ENCODE data around the gene TAF4B. TPM values are rescaled to one million over a fixed set of nuclear protein-coding genes. Genes with fewer than 3 reads are reported as not detected.

The TAF4B gene
- polyA plus RNA-seq, 3 donors = 0.64 to 1.2 (median 0.92) TPM

GRCh38 chr18:26210147-26210546 is 16.1 kb upstream of the TAF4B start:
- H3K4me3 Mint-ChIP-seq = no peak overlapping the region
- Histone ChIP-seq H3K27me3 (ENCODE audit: control insufficient read depth in 2 of 2, insufficient read depth in 2 of 2, low read length in 2 of 2) (no peaks in the 10 kb centered on the region), H3K79me2 (ENCODE audit: insufficient read depth, low read length) (no peaks in the 10 kb centered on the region), H3K4me3 (replicated peaks in 1 of 3; ENCODE audit: low read depth in 2 of 3, low read length in 3 of 3) (no peak overlapping the region), H3K9me3 (replicated peaks in 1 of 2; ENCODE audit: control insufficient read depth in 1 of 2, insufficient read depth in 1 of 2, low read length in 2 of 2) (no peaks in the 10 kb centered on the region), H3K4me2 (replicated peaks; ENCODE audit: extremely low read depth, low read length, poor library complexity, severe bottlenecking) (no peak overlapping the region), H3K4me1 (ENCODE audit: control insufficient read depth in 1 of 2, insufficient read depth in 2 of 2, low read length in 2 of 2) (peaks cover 0 to 2% of the 10 kb centered on the region in 2 donors), H4K20me1 (ENCODE audit: insufficient read depth, low read length) (no peaks in the 10 kb centered on the region), H3K36me3 (replicated peaks in 1 of 2; ENCODE audit: control insufficient read depth in 1 of 2, insufficient read depth in 2 of 2, low read length in 2 of 2) (no peaks in the 10 kb centered on the region), H3K27ac (ENCODE audit: low read depth in 1 of 2, low read length in 2 of 2) (no peak overlapping the region), H3K9ac (ENCODE audit: insufficient read depth, low read length, poor library complexity, severe bottlenecking) (no peak overlapping the region), H2AFZ (ENCODE audit: insufficient read depth, low read depth, low read length, poor library complexity, severe bottlenecking) (no peak overlapping the region)
- peaks cover 0 to 3% (median 0%) of the 10 kb centered on the region in 3 donors for H3K27me3 Mint-ChIP-seq (ENCODE audit: low read depth in 3 of 3)
- peaks cover 7% of the 10 kb centered on the region for H3K4me1 Mint-ChIP-seq
- TF ChIP-seq CTCF (IDR thresholded peaks at IDR 0.05) = no peak
- peaks cover 0 to 3% (median 0%) of the 10 kb centered on the region in 7 donors for H3K9me3 Mint-ChIP-seq
- intact Hi-C loops (cut with micrococcal nuclease) = no loop called here
- no peak for DNase-seq
- 100% methylated on average over 1 of the region's 4 CpGs for WGBS (ENCODE audit: insufficient coverage)
- no peaks in the 10 kb centered on the region for H3K36me3 Mint-ChIP-seq
- no peak overlapping the region for H3K27ac Mint-ChIP-seq

GRCh38 chr18:26215247-26215970 is 10.8 kb upstream of the TAF4B start:
- DNase-seq = peak in 1 of 3 donors; percentile 3
- Mint-ChIP-seq H3K36me3 (no peaks in the 10 kb centered on the region), H3K4me1 (peaks cover 12% of the 10 kb centered on the region), H3K4me3 (peak overlapping the region; percentile 38 to 81), H3K9me3 (peaks cover 0 to 3% (median 0%) of the 10 kb centered on the region in 7 donors), H3K27ac (peak overlapping the region in 2 of 7 donors; percentile 1 to 22), H3K27me3 (ENCODE audit: low read depth in 3 of 3) (peaks cover 0 to 2% (median 0%) of the 10 kb centered on the region in 3 donors)
- Histone ChIP-seq H4K20me1 (ENCODE audit: insufficient read depth, low read length) (no peaks in the 10 kb centered on the region), H3K4me3 (replicated peaks in 1 of 3; ENCODE audit: low read depth in 2 of 3, low read length in 3 of 3) (peak overlapping the region in 1 of 3 experiments; percentile 33), H3K27ac (ENCODE audit: low read depth in 1 of 2, low read length in 2 of 2) (no peak overlapping the region), H3K79me2 (ENCODE audit: insufficient read depth, low read length) (no peaks in the 10 kb centered on the region), H2AFZ (ENCODE audit: insufficient read depth, low read depth, low read length, poor library complexity, severe bottlenecking) (peak overlapping the region; percentile 58), H3K27me3 (ENCODE audit: control insufficient read depth in 2 of 2, insufficient read depth in 2 of 2, low read length in 2 of 2) (no peaks in the 10 kb centered on the region), H3K9ac (ENCODE audit: insufficient read depth, low read length, poor library complexity, severe bottlenecking) (no peak overlapping the region), H3K4me1 (ENCODE audit: control insufficient read depth in 1 of 2, insufficient read depth in 2 of 2, low read length in 2 of 2) (peaks cover 0 to 10% of the 10 kb centered on the region in 2 donors), H3K4me2 (replicated peaks; ENCODE audit: extremely low read depth, low read length, poor library complexity, severe bottlenecking) (peak overlapping the region; percentile 53), H3K9me3 (replicated peaks in 1 of 2; ENCODE audit: control insufficient read depth in 1 of 2, insufficient read depth in 1 of 2, low read length in 2 of 2) (no peaks in the 10 kb centered on the region), H3K36me3 (replicated peaks in 1 of 2; ENCODE audit: control insufficient read depth in 1 of 2, insufficient read depth in 2 of 2, low read length in 2 of 2) (no peaks in the 10 kb centered on the region)
- intact Hi-C loops (cut with micrococcal nuclease) = no loop called here
- no peak for TF ChIP-seq CTCF (IDR thresholded peaks at IDR 0.05)
- WGBS (ENCODE audit: insufficient coverage) = 0% methylated on average over 1 of the region's 7 CpGs
